ENCODE results near the gene CSRP2.

Gene CSRP2

DNA sequence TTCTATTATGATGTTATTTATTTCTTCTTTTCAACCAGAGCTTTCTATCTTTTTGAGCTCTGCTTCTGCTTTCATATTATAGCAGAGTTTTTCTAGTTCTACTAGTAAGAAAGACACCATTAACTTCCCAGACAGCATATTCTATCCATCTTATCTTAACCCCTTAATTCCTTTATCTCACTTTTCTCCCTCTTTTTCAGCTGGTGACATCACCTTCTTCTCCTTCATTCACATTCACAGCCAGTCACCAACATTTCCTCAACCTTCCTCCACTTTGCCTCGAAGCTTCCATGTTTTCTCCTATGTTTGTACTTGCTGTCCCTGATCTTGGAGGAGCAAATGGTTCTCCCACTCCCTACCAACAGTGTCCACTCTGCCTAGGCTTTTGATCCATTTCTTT is 3.5 kb upstream of the CSRP2 start:
- in situ Hi-C loops (cut with MboI; ENCODE audit: low pct_unique_long_range_greater_than_20kb, low sequenced_read_pairs, unreplicated experiment), result no loop called here
- TF ChIP-seq CTCF (IDR thresholded peaks at IDR 0.05; ENCODE audit: extremely low read depth, insufficient read depth, missing control alignments), result no peak
- DNase-seq (ENCODE audit: low spot score), result no peak

DNA sequence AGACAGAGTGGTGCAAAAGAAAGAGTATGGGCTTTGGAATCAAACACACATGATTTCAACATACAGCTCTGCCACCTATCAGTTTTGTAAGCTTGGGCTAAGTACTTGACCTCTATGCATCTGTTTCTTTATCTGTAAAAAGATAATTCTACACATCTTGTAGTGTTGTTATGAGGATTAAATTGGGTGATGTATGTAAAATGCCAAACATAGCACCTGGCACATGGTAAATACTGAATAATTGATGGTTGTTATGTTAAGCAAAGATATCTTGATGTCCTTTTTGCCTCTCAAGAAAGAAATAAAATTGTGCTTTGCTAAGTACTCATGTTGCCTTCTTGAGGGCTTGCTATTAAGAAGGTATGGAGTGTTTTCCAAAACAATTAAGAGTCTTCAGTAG is 2.3 kb upstream of the CSRP2 start:
- DNase-seq (ENCODE audit: low spot score), result no peak
- TF ChIP-seq CTCF (IDR thresholded peaks at IDR 0.05; ENCODE audit: extremely low read depth, insufficient read depth, missing control alignments), result no peak
- in situ Hi-C loops (cut with MboI; ENCODE audit: low pct_unique_long_range_greater_than_20kb, low sequenced_read_pairs, unreplicated experiment), result no loop called here

DNA sequence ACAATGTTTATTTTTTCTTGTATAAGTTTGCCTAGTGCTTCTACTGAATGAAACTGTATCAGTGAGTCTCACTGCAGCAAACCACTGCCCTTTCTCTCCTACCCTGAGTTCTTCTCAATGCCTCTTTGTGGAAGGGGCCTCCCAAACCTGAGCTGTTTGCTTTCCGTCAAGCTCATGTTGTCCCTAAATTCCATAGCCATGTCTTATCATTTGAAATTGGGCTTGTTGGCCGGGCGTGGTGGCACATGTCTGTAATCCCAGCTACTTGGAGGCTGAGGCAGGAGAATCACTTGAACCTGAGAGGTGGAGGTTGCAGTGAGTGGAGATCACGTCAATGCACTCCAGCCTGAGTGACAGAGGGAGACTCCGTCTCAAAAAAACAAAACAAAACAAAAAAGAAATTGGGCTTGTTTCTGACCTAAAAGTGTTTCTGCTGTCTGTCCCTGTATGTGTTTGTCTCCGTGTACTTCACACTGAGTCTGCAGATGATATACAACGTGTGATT is 1.8 kb upstream of the CSRP2 start:
- in situ Hi-C loops (cut with MboI; ENCODE audit: low pct_unique_long_range_greater_than_20kb, low sequenced_read_pairs, unreplicated experiment), result no loop called here
- DNase-seq (ENCODE audit: low spot score), result no peak
- TF ChIP-seq CTCF (IDR thresholded peaks at IDR 0.05; ENCODE audit: extremely low read depth, insufficient read depth, missing control alignments), result no peak

GRCh38 chr12:76879710-76880518 is 1.1 kb upstream of the CSRP2 start:
- no peak for TF ChIP-seq CTCF (IDR thresholded peaks at IDR 0.05; ENCODE audit: extremely low read depth, insufficient read depth, missing control alignments)
- in situ Hi-C loops (cut with MboI; ENCODE audit: low pct_unique_long_range_greater_than_20kb, low sequenced_read_pairs, unreplicated experiment), result no loop called here
- DNase-seq (ENCODE audit: low spot score), result peak; percentile 38

DNA sequence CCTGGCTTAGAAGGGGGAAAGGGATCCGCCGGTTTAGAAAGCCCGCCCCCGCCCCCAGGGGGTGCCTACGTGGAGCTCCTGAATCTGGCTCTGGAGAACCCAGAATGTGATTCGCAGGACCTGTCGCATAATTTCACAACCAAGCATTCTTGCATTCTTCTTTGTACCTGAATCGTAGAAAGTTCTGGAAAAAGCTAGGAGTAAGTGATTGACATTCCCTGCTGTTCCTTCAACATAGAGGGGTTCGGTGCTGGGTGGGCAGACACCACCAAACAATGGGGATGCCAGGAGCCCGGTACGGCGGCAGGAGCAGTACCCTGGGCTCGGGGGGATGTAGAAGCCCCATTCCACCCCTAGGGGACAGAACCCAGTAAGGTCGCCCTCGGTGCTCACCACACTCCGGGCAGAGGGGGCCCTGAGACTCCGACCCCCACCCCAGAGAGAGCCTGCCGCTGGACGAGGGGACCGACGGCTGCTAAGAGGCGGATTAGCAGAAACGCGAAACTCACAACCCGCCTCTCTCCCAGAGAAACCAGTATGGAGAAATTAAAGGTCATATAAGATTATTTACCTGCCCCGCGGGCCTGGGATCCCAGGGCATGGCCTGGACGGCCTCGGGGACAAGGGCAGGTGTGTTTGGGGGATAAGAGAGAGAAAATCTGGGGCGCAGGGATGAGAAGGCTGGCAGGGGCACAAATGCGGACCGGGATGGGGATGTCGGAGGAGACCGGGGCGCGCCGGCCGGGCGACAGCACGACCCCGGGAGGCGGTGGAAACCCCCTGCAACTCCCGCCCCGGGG is 520 bp downstream of the CSRP2 start:
- in situ Hi-C loops (cut with MboI; ENCODE audit: low pct_unique_long_range_greater_than_20kb, low sequenced_read_pairs, unreplicated experiment), result no loop called here
- peak; percentile 15 for TF ChIP-seq CTCF (IDR thresholded peaks at IDR 0.05; ENCODE audit: extremely low read depth, insufficient read depth, missing control alignments)
- DNase-seq (ENCODE audit: low spot score), result peak; percentile 49

DNA sequence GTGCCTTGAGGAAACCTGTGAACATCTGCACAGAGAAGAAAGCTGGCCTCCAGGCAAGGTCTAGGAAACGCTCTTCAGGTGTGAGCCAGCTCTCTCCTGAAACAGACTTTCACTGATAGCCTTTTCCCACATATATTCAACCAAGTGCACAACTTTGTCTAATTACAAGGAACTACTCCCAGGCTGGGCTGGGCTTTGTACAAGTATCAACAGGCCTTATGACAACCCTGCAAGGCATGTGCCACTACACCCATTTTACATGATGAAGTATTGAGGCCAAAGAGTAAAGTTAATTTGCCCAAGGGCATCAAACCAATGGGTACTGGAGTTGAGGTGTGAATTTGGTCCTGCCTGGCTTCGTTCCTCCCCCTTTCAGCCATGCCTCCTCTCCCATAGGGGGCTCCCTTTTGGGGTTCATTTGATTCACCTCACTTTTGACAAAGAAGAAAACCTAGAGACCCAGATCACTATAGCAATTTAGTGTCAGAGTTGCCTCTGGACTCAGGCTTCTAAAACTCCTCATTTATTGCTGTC is 2.1 kb downstream of the CSRP2 start:
- no peak for TF ChIP-seq CTCF (IDR thresholded peaks at IDR 0.05; ENCODE audit: extremely low read depth, insufficient read depth, missing control alignments)
- in situ Hi-C loops (cut with MboI; ENCODE audit: low pct_unique_long_range_greater_than_20kb, low sequenced_read_pairs, unreplicated experiment), result no loop called here
- DNase-seq (ENCODE audit: low spot score), result no peak

Data from GM13977 (cell line).